Iris pigment epithelial cell (primary cell): ENCODE measurements around the gene RESP18.
"Not testable (repeated sequence)": the region's sequence is repeated elsewhere in the genome, so short reads cannot be mapped to it uniquely, and the experiment has no call there.

ENCODE experiments used
- DNase-seq: peaks from one replicate; pipeline ENCODE4 v3.0.0-alpha.2; 2011; ENCODE audit warnings: low read depth

The RESP18 gene

DNA sequence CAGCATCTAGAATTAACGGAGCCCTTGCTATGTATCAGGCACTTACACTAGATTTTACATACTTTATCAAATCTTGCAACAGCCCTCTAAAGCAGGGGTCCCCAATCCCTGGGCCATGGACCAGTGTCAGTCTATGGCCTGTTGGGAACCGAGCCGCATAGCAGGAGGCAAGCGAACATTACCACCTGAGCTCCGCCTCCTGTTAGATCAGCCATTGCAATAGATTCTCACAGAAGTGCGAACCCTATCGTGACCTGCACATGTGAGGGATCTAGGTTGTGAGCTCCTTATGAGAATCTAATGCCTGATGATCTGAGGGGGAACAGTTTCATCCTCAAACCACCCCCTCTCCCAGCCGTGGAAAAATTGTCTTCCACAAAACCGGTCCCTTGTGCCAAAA is 39.9 kb downstream of the RESP18 start:
- DNase-seq, result no peak

DNA sequence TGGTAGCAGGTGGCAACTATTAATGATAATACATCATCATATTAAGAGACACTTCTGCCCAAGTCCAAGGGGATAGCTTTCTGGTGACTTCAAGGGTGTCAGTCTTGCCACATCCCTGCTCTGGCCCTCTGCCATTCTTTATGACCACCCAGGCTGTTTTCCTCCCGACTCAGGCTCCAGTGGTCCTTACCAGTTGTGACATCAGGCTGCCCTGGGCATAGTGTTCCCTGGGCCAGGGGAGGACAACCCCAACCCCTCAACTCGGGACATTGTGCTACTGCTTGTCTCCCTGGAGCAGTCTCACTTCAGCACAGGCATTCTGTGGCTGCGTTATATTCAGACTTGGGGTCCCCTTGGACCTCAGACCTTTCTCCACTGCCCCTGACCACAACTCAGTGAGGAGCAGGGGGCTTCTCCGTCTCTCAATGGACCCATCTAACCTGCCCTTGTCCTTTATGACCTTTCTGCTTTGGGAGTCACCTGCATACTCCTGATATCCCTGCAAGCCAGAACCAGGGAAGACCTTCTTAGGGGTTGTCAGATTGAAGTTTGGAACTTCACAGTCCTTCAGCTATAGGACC is 40.5 kb downstream of the RESP18 start:
- DNase-seq, result no peak

DNA sequence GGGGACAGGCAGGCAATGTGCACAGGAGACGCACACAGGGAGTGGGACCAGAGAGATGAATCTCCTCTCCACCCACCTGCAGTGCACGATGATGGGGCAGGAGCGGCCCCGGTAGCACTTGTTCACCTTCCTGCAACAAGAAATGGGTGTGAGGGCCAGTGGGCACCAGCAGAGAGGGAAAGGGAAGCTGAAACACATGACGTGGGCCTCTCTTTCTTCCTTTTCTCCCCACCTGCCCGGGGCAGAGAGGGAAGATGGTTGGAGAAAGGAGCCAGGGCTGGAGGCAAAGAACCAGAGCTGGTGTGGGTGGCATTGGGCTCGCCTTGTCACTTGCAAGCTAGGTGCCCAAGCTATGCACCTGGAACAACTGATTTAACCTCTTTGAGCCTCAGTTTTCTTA is 41.1 kb downstream of the RESP18 start:
- DNase-seq, result no peak

DNA sequence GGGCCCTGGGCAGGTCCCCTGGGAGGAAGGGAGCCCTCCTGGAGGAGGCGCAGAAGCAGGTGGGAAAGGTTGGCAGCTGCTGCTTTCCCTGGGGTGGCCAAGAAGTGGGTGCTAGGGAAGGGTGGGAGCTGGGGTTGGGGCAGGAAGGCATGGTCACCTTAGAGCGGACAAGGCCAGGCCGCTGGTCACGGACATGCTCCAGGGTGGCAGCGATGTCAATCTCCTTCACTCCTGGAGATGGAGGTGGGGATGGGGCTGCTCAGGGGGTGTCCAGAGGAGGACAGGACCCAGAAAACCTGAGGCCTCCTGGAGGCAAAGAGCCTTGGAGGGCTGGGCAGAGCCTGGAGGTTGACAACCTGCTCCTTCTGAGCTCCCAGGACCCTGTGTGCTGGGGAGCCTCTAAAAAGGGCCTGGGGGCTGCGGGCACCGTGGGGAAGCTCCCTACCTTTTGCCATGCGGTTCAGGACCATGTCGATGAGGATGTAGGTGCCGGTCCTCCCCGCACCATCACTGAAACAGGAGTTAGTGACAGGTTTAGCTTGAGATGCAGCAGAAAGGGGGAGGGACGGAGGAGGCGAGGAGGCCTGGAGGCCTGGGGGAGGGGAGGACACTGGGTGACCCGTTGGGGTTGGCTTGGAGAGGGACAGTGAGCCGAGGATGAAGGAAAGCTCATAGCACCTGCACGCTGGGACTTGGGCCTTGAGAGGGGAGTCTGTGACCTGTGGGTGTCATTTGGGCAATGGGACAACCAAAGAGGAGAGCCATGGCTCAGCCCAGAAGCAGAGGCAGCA is 42.0 kb downstream of the RESP18 start:
- no peak for DNase-seq

DNA sequence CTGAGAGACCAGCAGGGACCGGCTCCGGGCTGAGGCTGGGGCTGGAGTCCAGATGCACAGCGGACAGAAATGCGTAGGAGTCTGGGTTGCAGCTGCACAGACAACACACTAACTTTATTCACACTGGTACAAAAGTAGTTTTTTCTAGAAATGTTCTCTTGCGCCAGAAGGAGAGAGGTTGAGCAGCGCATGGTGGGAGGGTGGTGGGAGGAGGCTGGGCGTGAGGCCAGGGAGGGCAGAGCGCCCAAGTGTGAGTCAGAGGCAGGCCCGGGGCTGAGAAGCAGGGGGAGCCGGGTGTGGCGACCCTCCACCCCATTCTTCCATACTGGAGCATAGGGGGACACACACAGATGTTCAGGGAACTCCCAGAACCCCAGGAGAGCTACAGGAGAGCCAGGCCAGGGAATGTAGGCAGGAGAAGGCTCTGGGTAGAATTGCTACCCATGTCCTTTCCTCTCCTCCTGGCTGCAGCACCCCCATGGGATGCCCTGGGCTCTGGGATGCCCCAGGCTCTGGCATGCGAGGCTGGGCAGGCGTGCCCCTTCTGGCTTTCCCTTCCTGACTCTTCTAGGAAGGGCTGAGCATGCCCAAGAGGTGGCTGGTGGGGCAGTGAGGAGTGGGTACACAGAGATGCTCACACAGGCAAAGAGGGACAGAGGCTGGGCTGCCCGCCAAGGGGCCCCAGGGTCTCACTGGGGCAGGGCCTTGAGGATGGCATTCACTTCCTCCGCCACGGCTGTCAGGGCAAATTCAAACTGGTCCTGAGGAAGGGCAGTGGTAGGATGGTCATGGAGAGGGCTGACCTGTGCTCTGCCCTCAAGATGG is 42.8 kb downstream of the RESP18 start:
- peak; percentile 88 for DNase-seq

DNA sequence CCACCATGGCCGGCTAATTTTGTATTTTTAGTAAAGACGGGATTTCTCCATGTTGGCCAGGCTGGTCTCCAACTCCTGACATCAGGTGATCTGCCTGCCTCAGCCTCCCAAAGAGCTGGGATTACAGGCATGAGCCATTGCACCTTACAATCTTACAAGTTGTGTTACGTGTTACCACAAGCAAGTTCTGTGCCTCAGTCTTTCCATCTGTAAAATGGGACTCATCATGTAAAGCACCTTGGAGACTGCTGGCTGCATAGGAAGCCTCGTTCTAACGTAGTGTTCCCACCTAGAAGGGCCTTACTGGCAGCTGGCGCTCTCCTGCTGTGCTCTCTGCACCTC is 43.4 kb downstream of the RESP18 start:
- DNase-seq, result no peak

DNA sequence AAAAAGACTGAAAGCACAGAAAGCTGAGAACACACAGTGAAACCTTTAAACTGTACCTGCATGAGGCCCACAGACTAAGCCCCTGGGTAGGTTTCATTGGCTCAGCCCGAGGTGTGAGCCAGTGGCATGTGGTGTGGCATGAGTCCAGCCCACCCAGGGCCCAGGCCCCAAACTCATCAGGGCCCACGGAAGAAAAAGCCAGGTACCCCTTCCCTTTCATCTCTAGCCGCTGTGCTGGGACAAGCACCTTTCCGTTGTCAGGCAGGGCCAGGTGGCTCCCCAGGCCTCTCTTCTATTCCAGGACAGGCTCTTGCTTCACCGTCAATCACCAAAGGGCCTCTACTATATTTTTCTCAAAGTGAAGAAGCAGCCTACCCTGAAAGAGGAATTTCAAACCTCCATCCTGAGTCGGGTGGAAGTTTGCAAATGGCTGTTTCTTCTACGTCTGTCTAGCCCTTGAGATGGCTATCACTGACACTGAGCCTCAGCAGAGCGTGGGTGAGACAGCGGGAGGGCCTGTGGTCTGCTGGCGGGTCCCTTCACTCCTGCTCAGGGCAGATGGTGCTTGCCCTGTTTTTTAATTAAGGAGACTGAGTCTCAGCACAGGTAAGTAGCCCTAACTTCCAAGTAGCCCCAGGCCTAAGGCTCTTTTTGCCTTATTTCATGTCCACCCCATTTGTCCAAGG is 44.8 kb downstream of the RESP18 start:
- no peak for DNase-seq

DNA sequence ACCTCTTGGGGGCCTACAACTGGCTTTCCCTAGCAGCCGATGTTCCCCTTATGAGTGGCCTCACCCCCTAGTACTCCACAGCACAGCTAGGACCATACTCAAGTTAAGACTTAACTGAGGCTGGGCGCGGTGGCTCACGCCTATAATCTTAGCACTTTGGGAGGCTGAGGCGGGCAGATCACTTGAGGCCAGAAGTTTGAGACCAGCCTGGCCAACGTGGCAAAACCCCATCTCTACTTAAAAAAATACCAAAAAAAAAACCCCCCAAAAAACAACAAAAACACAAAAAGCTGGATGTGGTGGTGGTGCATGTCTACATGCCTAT is 45.5 kb downstream of the RESP18 start:
- DNase-seq, result not testable (repeated sequence)

DNA sequence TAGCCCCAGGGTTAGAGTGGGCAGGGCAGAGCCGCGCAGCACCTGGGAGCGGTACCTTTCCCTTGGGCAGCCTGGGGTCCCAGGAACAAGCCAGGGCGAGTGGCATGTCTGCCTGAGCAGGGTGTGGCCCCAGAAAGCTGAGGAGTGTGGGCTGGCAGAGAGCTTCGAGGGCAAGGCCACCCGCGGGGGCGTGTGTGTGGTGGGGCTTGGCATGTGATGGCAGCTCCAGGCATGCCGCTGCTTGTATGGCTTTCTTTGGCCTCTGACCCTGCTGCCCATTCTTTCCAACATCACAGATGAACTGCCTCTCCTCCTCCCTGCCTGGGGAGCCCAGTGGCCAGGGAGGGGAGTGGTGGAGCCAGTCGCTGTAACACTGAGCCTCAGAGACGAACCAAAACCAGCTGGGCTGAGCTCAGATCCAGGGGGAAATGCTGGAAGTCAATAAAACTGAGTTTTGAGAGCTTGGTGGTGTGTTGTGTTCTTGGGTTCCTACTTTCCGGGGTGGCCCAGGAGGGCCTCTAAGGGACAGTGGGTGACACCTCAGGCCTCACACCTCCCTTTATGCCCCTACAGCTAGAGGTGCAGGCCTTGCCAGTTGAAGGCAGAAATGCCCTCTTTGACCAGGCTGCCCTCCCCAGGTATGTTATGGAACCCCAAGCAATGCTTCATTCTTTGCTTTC is 46.0 kb downstream of the RESP18 start:
- no peak for DNase-seq

DNA sequence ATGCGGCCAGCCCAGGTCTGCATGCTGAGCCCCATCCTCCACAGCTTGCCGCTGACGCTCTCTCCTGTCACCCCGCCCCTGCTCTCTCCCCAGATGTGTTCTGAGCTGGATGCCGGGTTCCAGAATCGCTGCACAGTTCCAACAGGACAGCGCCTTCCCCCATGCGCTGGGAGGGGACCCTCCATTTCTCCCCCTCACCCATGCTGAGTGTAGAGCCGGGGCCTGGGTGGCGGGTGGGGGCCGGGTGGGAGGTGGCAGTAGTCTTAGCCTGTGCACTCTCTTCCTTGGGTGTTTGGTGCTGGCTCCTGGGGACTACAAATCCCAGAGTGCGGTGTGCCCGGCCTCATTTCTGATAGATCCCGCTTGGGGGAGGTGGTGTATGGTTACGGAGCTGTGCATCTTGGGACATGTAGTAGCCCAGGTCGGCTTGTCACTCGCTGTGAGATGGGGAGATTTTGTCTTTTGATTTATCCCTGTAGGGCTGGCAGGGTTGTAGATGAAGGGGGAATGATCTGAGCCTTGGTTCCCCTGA is 46.6 kb downstream of the RESP18 start:
- peak; percentile 58 for DNase-seq

DNA sequence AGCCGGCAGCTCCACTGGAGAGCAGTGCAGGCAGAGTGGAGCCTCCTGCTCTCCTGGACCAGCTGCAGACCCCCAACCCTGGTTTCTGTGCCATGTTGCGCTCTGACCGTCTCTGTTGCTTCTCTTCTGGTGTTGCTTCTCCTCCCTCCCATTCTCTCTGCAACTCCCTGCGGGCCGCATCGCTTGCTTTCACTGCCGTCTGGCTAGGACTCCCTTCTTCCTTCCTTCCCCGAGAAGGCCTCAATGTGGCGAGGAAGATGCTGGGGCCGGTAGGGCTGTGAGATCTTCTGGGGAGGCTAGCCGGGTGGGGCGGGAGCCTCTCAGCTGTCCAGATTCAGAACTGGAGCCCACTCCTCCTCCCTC is 47.2 kb downstream of the RESP18 start:
- DNase-seq, result no peak

DNA sequence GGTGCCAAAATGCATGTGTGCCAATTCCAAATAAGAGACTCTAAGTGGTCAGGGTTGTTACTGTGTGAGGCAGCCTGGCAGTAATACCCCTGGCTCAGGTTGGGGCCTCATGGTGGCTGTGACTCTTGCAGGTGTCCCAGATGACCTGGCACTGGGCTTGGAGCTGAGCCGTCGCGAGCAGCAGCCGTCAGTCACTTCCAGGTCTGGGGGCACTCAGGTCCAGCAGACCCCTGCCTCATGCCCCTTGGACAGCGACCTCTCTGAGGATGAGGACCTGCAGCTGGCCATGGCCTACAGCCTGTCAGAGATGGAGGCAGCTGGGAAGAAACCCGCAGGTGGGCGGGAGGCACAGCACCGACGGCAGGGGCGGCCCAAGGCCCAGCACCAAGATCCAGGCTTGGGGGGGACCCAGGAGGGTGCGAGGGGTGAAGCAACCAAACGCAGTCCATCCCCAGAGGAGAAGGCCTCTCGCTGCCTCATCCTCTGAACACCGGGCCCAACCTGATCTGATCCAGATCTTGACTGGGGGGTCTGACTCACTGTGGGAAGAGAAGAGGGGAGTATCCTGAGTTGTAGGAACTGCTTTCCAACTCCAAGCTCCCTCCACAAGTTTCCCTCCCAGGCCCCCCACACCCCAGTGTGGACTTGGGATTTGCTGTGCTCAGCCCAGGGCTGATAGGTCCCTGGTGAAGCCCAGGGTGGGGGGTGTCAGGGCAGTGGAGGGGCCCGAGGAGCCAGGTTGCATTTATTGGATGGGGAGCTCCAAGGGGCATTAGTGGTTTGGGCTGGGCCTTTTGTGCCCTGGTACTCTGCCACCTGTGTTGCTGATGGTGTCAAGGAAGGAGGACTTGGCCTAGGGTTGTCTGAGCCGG is 47.8 kb downstream of the RESP18 start:
- DNase-seq, result no peak

DNA sequence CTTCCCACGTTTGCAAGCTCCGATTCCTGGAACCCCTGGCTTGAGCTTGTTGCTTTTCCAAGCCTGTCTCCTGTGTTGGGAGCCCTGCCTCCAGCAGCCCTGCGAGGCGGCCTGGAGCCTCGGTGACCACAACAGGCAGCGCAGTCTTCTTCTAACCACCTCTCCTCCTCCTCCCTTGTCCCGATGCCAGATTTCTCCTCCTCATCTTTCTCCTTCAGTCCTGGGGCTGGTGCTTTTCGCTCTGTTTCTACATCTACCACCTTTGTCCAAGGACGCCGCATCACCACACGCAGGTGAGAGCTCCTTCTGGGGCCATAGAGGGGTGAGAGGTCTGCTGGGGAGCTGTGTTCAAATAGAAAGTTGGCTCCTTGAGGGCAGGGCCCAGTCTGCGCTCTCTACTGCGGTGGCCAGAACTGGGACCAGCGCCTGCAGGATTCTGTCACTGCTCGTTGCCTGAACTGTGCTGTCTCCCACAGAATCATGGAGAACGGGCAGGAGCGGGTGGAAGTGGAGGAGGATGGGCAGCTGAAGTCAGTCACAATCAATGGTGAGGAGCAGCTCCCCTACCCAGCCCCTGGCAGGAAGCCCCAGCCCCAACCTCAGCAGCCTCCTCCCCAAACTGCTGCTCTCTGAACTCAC is 49.5 kb downstream of the RESP18 start:
- no peak for DNase-seq

DNA sequence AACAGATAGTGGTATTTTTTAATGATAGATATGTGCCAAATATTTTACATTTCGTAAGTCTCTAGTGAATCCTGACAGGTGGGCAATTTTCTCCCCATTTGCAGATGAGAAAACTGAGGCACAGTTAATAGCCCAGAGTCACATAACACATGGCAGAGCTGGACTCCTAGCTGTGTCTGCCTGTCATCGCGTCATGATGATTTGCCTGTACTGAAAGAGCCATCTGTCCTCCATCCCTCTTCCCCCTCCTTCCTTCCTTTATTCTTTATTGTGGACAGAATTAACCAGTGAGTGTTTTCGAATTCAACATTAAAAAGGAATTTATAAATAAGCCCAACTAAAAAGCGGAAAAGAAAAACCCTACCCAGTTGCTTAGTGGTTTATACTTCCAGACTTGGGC is 50.2 kb downstream of the RESP18 start:
- no peak for DNase-seq

DNA sequence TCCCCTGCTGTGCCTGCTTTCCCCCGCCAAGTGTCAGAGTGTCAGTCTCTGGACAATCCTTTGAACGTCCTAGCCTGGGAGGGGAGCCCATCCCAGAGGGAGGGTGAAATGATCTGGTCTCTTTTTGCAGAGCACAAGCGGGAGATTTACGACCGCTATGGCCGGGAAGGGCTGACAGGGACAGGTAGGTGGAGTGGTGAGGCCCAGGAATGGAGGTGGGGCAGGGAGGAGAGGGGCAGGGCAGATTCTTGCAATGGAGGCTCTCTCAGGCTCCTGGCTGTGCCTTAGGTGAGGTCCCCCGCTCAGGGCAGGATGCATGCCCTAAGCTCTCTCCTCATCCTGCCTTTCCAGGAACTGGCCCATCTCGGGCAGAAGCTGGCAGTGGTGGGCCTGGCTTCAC is 51.0 kb downstream of the RESP18 start:
- DNase-seq, result no peak

DNA sequence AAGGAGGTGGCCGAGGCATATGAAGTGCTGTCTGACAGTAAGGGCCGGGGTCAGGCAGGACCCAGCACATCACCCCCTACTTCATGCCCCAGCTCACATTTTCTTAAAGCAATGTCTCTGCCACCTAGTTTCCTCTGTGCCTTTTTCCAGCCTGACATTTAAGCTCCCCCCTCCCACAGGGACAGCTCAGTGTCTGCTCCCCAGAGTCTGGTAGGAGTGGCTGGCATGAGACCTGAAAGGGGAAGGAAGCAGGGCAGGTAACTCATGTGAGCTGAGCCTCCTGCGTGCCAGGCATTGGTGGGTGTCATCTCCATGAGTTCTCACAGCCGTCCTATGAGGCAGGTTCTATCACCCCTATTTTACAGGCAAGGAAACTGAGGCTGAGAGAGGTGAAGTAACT is 51.9 kb downstream of the RESP18 start:
- no peak for DNase-seq

DNA sequence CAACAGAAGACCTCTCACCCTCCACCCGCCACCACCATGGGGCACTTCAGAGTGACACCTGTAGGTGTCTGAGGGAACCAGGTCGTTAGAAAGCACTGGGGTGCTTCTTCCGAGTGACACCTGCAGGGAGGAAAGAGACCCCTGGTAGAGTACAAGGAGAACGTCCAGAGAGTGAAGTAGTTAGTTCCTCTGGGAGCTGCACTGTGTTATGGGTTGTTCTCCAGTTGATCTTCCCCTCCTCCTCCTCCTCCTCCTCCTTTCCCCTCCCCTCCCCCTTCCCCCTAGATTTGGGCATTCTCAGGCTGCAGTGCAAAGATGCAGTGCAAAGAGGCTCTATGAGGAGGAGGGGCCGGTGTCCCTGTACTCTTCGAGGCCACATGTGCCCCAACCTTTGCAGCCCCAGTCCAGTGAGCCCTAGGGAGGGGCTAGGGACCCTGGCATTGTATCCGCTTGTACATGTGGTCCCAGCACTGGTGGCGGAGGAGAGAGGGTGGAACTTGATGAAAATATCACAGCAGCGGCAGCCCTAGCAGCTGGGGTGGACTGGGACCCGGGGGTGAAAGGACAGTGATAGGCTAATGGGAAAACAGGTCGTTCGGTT is 52.5 kb downstream of the RESP18 start:
- no peak for DNase-seq

DNA sequence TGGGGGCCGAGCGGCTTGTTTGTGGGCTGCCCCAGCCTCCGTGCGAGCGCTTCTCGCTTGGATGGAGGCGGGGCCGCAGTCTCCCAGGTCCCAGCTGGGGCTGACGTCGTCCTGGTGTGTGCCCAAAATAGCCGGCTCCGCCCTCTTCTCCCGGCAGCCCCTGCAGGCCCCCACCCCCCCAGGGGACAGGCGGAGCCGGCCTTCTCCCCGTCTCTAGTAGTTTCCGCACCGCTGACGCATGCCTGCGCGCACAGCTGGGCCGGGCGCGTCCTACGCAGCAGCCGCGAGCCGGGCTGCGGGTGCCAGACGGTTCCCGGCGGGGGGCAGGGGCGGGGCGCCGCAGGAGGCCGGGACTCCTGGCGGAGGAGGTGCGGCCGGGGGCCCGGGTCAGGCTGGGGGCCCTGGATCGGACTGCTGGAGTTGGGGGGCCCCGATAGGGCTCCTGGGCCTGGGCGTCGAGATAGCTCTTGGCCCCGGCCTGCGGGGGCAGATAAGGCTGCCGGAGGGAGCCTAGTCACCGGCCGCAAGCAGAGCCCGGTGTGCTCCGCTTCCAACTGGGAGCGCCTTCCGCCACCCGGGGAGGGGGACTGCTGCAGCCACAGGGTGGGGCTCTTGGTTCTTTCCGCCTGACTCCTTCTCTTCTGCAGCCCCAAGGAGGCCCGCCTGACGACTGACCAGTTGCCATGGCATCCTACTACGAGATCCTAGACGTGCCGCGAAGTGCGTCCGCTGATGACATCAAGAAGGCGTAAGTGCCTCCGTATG is 53.2 kb downstream of the RESP18 start, which contains the start of gene DNAJB2:
Gene DNAJB2, plus strand, starts transcription at position 216 of the 765 bp plus-strand sequence. Its CDS starts 468 bp downstream, at position 684.
- DNase-seq, result peak; percentile 99

DNA sequence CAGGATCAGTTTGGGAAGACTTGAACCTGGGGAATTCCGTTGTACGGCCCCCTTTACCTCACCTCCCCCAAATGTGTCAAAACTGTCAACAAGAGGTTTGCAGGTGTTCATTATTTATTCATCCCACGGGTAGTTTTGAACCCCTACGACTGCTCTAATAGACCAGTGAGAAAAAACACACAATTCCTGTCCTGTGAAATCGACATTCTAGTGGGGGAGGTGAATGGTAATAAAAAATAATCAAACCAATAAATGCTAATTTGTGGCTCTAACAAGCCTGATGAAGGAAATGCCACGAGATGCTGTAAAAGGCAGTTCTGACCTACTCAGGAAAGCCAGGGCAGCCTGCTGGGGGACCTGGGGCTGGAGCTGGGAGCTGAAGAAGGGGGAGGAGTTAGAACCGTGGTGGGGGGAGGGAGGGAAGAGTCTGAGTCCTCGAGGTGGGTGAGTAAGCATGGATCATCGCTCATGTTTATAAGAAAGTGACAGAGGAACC is 53.8 kb downstream of the RESP18 start:
- no peak for DNase-seq
